ENCODE results near the gene EPB41L3.

DNA sequence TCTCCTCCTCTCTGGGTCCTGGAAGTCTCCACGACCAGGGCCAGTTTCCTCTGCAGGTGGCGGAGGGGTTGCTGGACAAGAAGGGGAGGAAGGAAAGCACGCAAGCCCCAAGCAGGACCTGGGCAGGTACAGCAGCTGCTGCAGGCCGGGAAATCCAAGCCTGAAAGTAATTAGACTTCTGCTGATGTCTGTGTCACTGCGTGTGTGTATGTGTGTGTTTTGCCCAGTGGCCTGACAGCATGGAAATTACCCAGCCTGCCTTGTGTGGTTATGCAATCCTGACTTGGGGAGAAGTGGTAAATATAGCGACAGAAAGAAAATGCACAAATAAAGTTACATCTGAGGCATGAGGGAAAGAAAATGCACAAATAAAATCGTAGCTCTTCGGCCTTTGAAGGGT is 126.5 kb downstream of the EPB41L3 start:
- TF ChIP-seq EZH2 (IDR thresholded peaks at IDR 0.05; ENCODE audit: insufficient read depth, poor library complexity, severe bottlenecking) (no peak), EZH2phosphoT487 (IDR thresholded peaks at IDR 0.05; ENCODE audit: insufficient read depth, low read depth) (no peak)

Measured in GM23248 (cell line).